PC-3 (cell line): Measurements from ENCODE around the gene SLC6A4. TPM values are rescaled to one million over a fixed set of nuclear protein-coding genes. Genes with fewer than 3 reads are reported as not detected.

Experiments used
- ATAC-seq: fragments of 200-7000 bp; cut with Tn5 transposase; 2 replicates; pipeline ENCODE4 v1.9.1; 2020; ENCODE audit warnings: mild to moderate bottlenecking, moderate library complexity
- BruUV-seq: library from RNA; stranded (reverse); fragments of 400-500 nt; replicated peaks from 2 replicates; lab custom pipeline; 2021; lab: Mats Ljungman, UMichigan
- CTCF ChIA-PET: fragments of 300-600 bp; sonication (Branson Sonifier 250); formaldehyde crosslinking; loops from one replicate; lab custom pipeline; 2022; ENCODE audit warnings: antibody characterized with exemption; lab: Charles Lee
- POLR2A ChIA-PET: fragments of 300-600 bp; sonication (Branson Sonifier 250); formaldehyde crosslinking; loops from one replicate; lab custom pipeline; 2022; ENCODE audit warnings: antibody characterized with exemption; ENCODE audit not compliant: unreplicated experiment; lab: Charles Lee
- DNase-seq: peaks from one replicate; pipeline ENCODE4 v3.0.0-alpha.2; 2015
- H2AFZ ChIP-seq: fragments of 300-600 bp; sonication (generic); 2 replicates; pipeline ENCODE4 v1.6.0; 2016; ENCODE audit warnings: antibody characterized with exemption, low read length
- H3F3A ChIP-seq: fragments of 300-600 bp; sonication (generic); one replicate; pipeline ENCODE4 v1.6.0; 2017; ENCODE audit warnings: antibody characterized with exemption, low read length, control low read depth, mild to moderate bottlenecking; ENCODE audit not compliant: unreplicated experiment
- H3K27ac ChIP-seq: fragments of 300-600 bp; sonication (generic); 2 replicates; pipeline ENCODE4 v1.5.1; 2016; ENCODE audit warnings: mild to moderate bottlenecking, low read length
- H3K27me3 ChIP-seq: fragments of 300-600 bp; sonication (generic); 2 replicates; pipeline ENCODE4 v1.6.1; 2016; ENCODE audit warnings: low read length, mixed read lengths
- H3K36me3 ChIP-seq: fragments of 300-600 bp; sonication (generic); 2 replicates; pipeline ENCODE4 v1.6.1; 2016; ENCODE audit warnings: low read depth, mixed run types, low read length, mixed read lengths
- H3K4me1 ChIP-seq: fragments of 300-600 bp; sonication (generic); 2 replicates; pipeline ENCODE4 v1.5.1; 2016; ENCODE audit warnings: low read length; ENCODE audit not compliant: insufficient read depth
- H3K4me2 ChIP-seq: fragments of 300-600 bp; sonication (generic); 2 replicates; pipeline ENCODE4 v1.6.0; 2016; ENCODE audit warnings: low read length
- H3K4me3 ChIP-seq: fragments of 300-600 bp; sonication (generic); 2 replicates; pipeline ENCODE4 v1.5.1; 2016; ENCODE audit warnings: mild to moderate bottlenecking, low read length, mixed read lengths
- H3K79me2 ChIP-seq: fragments of 300-600 bp; sonication (generic); 2 replicates; pipeline ENCODE4 v1.6.1; 2017; ENCODE audit warnings: low read length, mixed read lengths
- H3K9ac ChIP-seq: fragments of 300-600 bp; sonication (generic); 2 replicates; pipeline ENCODE4 v1.6.0; 2016; ENCODE audit warnings: mild to moderate bottlenecking, low read length
- H3K9me2 ChIP-seq: fragments of 300-600 bp; sonication (generic); replicated peaks from 2 replicates; pipeline ENCODE4 v1.6.1; 2016; ENCODE audit warnings: mixed run types, low read length, mixed read lengths
- H3K9me3 ChIP-seq: fragments of 300-600 bp; sonication (generic); 2 replicates; pipeline ENCODE4 v1.6.1; 2016; ENCODE audit warnings: low read length, mixed read lengths
- H4K20me1 ChIP-seq: fragments of 300-600 bp; sonication (generic); 2 replicates; pipeline ENCODE4 v1.6.1; 2016; ENCODE audit warnings: low read length, mixed read lengths
- EZH2 ChIP-seq: fragments of 300-600 bp; sonication (generic); IDR thresholded peaks from one replicate; pipeline ENCODE4 v1.6.1; 2017; ENCODE audit warnings: antibody characterized with exemption, mild to moderate bottlenecking, low read length; ENCODE audit not compliant: unreplicated experiment
- EZH2phosphoT487 ChIP-seq: fragments of 300-600 bp; sonication (generic); IDR thresholded peaks from 2 replicates; pipeline ENCODE4 v1.6.1; 2018; ENCODE audit warnings: mild to moderate bottlenecking, antibody characterized with exemption, low read length, borderline replicate concordance
- intact Hi-C: fragments of 100-400 bp; cut with micrococcal nuclease; formaldehyde crosslinking; loops from 2 replicates; pipeline ENCODE4 v1.9.0; 2023
- total RNA-seq: library from RNA; depleted of rRNA; stranded (reverse); fragments of >200 nt; gene quantifications from 2 replicates; pipeline ENCODE4 v1.2.3, GENCODE V29; 2014
- TF ChIP-seq, protein P1 (sequence below): fragments of 300-600 bp; sonication (generic); conservative IDR thresholded peaks from 2 replicates; pipeline ENCODE4 v1.5.1; 2017; ENCODE audit warnings: antibody characterized with exemption, low read depth, mild to moderate bottlenecking, low read length

SLC6A4 gene
- total RNA-seq, 1 experiment from 2014 or later, result not detected

GRCh38 chr17:30170415-30170987, 65.0 kb downstream of the SLC6A4 start:
- H3K27ac ChIP-seq, result no peak overlapping the region
- intact Hi-C loops, result no loop called here
- no peaks in the 10 kb centered on the region for H3K9me3 ChIP-seq
- H3K4me2 ChIP-seq, result no peak overlapping the region
- H3K79me2 ChIP-seq, result no peaks in the 10 kb centered on the region; the same call in 1 of the 2 replicates
- no peak overlapping the region for H2AFZ ChIP-seq
- 0 out of 2 replicates have a peak, but pooled peaks cover 3% of the 10 kb centered on the region for H4K20me1 ChIP-seq
- no peak overlapping the region for H3K9ac ChIP-seq
- ChIA-PET CTCF (no interaction called here), POLR2A (no interaction called here)
- no TSS peak for BruUV-seq
- H3F3A ChIP-seq, result no peaks in the 10 kb centered on the region
- H3K4me1 ChIP-seq, result peaks cover 7% of the 10 kb centered on the region
- DNase-seq (peak; percentile 33), ATAC-seq (no peak)
- H3K4me3 ChIP-seq, result no peak overlapping the region
- H3K9me2 ChIP-seq, result no peaks in the 10 kb centered on the region
- H3K27me3 ChIP-seq, result no peaks in the 10 kb centered on the region
- H3K36me3 ChIP-seq, result no peaks in the 10 kb centered on the region
- TF ChIP-seq EZH2phosphoT487, result no peak
- TF ChIP-seq, protein P1, sequence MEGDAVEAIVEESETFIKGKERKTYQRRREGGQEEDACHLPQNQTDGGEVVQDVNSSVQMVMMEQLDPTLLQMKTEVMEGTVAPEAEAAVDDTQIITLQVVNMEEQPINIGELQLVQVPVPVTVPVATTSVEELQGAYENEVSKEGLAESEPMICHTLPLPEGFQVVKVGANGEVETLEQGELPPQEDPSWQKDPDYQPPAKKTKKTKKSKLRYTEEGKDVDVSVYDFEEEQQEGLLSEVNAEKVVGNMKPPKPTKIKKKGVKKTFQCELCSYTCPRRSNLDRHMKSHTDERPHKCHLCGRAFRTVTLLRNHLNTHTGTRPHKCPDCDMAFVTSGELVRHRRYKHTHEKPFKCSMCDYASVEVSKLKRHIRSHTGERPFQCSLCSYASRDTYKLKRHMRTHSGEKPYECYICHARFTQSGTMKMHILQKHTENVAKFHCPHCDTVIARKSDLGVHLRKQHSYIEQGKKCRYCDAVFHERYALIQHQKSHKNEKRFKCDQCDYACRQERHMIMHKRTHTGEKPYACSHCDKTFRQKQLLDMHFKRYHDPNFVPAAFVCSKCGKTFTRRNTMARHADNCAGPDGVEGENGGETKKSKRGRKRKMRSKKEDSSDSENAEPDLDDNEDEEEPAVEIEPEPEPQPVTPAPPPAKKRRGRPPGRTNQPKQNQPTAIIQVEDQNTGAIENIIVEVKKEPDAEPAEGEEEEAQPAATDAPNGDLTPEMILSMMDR, result no peak
- no peak for TF ChIP-seq EZH2

GRCh38 chr17:30165960-30166359, 69.5 kb downstream of the SLC6A4 start:
- Histone ChIP-seq H3K36me3 (no peaks in the 10 kb centered on the region), H3K4me1 (no peaks in the 10 kb centered on the region), H3F3A (no peaks in the 10 kb centered on the region), H3K4me3 (no peak overlapping the region), H3K9ac (no peak overlapping the region), H3K9me2 (no peaks in the 10 kb centered on the region), H3K27ac (no peak overlapping the region), H3K79me2 (peaks cover 13% of the 10 kb centered on the region), H4K20me1 (0 out of 2 replicates have a peak, but pooled peaks cover 3% of the 10 kb centered on the region), H3K4me2 (no peak overlapping the region), H2AFZ (no peak overlapping the region), H3K27me3 (no peaks in the 10 kb centered on the region), H3K9me3 (no peaks in the 10 kb centered on the region)
- ATAC-seq, result no peak
- no TSS peak for BruUV-seq
- no peak for DNase-seq
- ChIA-PET CTCF (no interaction called here), POLR2A (no interaction called here)
- intact Hi-C loops, result no loop called here
- no peak for TF ChIP-seq EZH2
- TF ChIP-seq, protein P1, result no peak
- TF ChIP-seq EZH2phosphoT487, result no peak

GRCh38 chr17:30165147-30165546, 70.3 kb downstream of the SLC6A4 start:
- no peaks in the 10 kb centered on the region for H3K27me3 ChIP-seq
- 0 out of 2 replicates have a peak, but pooled peaks cover 4% of the 10 kb centered on the region for H4K20me1 ChIP-seq
- CTCF ChIA-PET, result no interaction called here
- H3K4me2 ChIP-seq, result no peak overlapping the region
- TF ChIP-seq, protein P1, result no peak
- TF ChIP-seq EZH2phosphoT487 (no peak), EZH2 (no peak)
- no TSS peak for BruUV-seq
- H2AFZ ChIP-seq, result no peak overlapping the region
- intact Hi-C loops, result no loop called here
- H3F3A ChIP-seq, result no peaks in the 10 kb centered on the region
- POLR2A ChIA-PET, result no interaction called here
- DNase-seq, result no peak
- H3K4me1 ChIP-seq, result no peaks in the 10 kb centered on the region
- no peak overlapping the region for H3K4me3 ChIP-seq
- no peak for ATAC-seq
- H3K79me2 ChIP-seq, result peaks cover 21% of the 10 kb centered on the region
- H3K36me3 ChIP-seq, result no peaks in the 10 kb centered on the region
- H3K9me3 ChIP-seq, result no peaks in the 10 kb centered on the region
- H3K9ac ChIP-seq, result no peak overlapping the region
- no peak overlapping the region for H3K27ac ChIP-seq
- H3K9me2 ChIP-seq, result no peaks in the 10 kb centered on the region
